Thoracic aorta (tissue), 2 donors: ENCODE measurements around the gene BRCA2. TPM values are rescaled to one million over a fixed set of nuclear protein-coding genes. Genes with fewer than 3 reads are reported as not detected.
A peak's percentile ranks its signal among the peaks of the same experiment; 100 is the strongest.

Source experiments
- ATAC-seq: fragments of 150-250 bp; one replicate; pipeline ENCODE4 v1.8.0; 2017; ENCODE audit warnings: low read depth; ENCODE audit not compliant: insufficient number of reproducible peaks, low FRiP score
- DNase-seq: peaks from one replicate; pipeline ENCODE4 v3.0.0-alpha.2; 2020; ENCODE audit warnings: low spot score
- H3K27ac ChIP-seq, 2 donors: fragments of 200-600 bp; sonication (generic); 1 replicate in 1 of 2; 2 replicates in 1 of 2; pipeline ENCODE4 v1.5.1; 2016; ENCODE audit warnings: mild to moderate bottlenecking in 2 of 2, moderate library complexity in 2 of 2
- H3K27me3 ChIP-seq: fragments of 200-600 bp; sonication (generic); replicated peaks from 2 replicates; pipeline ENCODE4 v1.6.0; 2016; ENCODE audit warnings: mild to moderate bottlenecking; ENCODE audit not compliant: insufficient read depth
- H3K36me3 ChIP-seq: fragments of 200-600 bp; sonication (generic); one replicate; pipeline ENCODE4 v1.5.1; 2016
- H3K4me1 ChIP-seq, 2 donors: fragments of 200-600 bp; sonication (generic); 1 replicate in 1 of 2; 2 replicates in 1 of 2; pipeline versions ENCODE4 v1.5.1 to v1.6.0; 2016; ENCODE audit warnings: low read depth in 2 of 2, mild to moderate bottlenecking in 1 of 2; ENCODE audit not compliant: control insufficient read depth in 1 of 2
- H3K4me3 ChIP-seq: fragments of 200-600 bp; sonication (generic); 2 replicates; pipeline ENCODE4 v1.5.1; 2016; ENCODE audit warnings: mild to moderate bottlenecking
- H3K9me3 ChIP-seq: fragments of 200-600 bp; sonication (generic); 2 replicates; pipeline ENCODE4 v1.5.1; 2016
- total RNA-seq, 2 donors: library from RNA; depleted of rRNA; stranded (reverse); fragments of >200 nt; gene quantifications; one replicate each; pipeline versions ENCODE4 v1.1.0 to v1.2.3, GENCODE V29; 2016
- TF ChIP-seq, protein P1 (sequence below): fragments of 200-600 bp; sonication (generic); IDR thresholded peaks from one replicate; pipeline ENCODE4 v1.5.1; 2019; ENCODE audit warnings: antibody characterized with exemption

Gene BRCA2
- total RNA-seq, 2 donors from 2014 or later, result 1.5 to 4.6 TPM

GRCh38 chr13:32317716-32318465 is 2.6 kb downstream of the BRCA2 start:
- ATAC-seq (no peak), DNase-seq (no peak)
- Histone ChIP-seq H3K36me3 (no peaks in the 10 kb centered on the region), H3K27ac (no peak overlapping the region), H3K9me3 (no peaks in the 10 kb centered on the region), H3K27me3 (no peaks in the 10 kb centered on the region), H3K4me3 (no peak overlapping the region), H3K4me1 (peaks cover 0 to 11% of the 10 kb centered on the region in 2 donors)
- TF ChIP-seq, protein P1, sequence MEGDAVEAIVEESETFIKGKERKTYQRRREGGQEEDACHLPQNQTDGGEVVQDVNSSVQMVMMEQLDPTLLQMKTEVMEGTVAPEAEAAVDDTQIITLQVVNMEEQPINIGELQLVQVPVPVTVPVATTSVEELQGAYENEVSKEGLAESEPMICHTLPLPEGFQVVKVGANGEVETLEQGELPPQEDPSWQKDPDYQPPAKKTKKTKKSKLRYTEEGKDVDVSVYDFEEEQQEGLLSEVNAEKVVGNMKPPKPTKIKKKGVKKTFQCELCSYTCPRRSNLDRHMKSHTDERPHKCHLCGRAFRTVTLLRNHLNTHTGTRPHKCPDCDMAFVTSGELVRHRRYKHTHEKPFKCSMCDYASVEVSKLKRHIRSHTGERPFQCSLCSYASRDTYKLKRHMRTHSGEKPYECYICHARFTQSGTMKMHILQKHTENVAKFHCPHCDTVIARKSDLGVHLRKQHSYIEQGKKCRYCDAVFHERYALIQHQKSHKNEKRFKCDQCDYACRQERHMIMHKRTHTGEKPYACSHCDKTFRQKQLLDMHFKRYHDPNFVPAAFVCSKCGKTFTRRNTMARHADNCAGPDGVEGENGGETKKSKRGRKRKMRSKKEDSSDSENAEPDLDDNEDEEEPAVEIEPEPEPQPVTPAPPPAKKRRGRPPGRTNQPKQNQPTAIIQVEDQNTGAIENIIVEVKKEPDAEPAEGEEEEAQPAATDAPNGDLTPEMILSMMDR, result no peak

DNA sequence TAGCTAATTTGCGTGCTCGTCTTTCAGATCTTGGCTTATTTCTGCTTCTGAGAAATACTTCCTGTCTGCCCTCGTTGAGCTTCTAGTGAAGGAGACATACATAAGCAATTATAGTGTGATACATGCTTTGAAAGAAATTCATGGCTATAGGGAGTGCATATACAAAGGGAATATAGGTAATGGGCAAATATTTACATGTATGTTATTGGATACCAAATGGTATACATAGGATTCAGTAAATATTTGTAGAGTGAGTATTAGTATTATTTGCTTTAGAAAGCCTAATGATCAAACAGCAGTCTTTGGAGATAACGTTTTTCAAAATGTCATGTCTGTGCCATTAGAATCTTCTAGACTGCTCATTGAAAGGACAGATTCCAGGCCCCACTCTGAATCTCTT is 5.2 kb downstream of the BRCA2 start:
- Histone ChIP-seq H3K27me3 (no peaks in the 10 kb centered on the region), H3K4me1 (peaks cover 6 to 22% of the 10 kb centered on the region in 2 donors), H3K4me3 (no peak overlapping the region), H3K27ac (no peak overlapping the region), H3K9me3 (no peaks in the 10 kb centered on the region), H3K36me3 (no peaks in the 10 kb centered on the region)
- ATAC-seq (no peak), DNase-seq (no peak)
- TF ChIP-seq, protein P1, result no peak

DNA sequence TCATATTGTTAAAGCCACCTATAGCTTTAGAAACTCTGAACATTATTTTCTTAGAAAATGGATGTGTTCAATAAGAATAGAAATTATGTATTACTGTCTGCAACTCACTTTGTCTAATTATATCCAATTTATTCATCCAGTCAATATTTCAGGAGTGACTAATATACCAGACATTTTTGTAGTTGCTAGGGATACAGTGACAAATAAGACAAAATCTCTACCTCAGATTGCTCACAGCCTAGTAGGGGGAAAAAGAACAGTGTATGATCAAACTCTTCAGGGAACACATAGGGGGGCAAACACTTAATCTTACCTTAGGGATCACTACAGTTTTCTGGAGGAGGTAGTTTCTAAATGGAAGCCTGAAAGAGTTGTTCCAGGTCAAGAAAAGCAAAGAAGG is 8.6 kb downstream of the BRCA2 start:
- Histone ChIP-seq H3K27me3 (no peaks in the 10 kb centered on the region), H3K4me3 (no peak overlapping the region), H3K27ac (peak overlapping the region; percentile 56 to 69), H3K9me3 (no peaks in the 10 kb centered on the region), H3K4me1 (peaks cover 6 to 16% of the 10 kb centered on the region in 2 donors), H3K36me3 (no peaks in the 10 kb centered on the region)
- no peak for DNase-seq
- TF ChIP-seq, protein P1, result no peak
- ATAC-seq, result peak; percentile 92

DNA sequence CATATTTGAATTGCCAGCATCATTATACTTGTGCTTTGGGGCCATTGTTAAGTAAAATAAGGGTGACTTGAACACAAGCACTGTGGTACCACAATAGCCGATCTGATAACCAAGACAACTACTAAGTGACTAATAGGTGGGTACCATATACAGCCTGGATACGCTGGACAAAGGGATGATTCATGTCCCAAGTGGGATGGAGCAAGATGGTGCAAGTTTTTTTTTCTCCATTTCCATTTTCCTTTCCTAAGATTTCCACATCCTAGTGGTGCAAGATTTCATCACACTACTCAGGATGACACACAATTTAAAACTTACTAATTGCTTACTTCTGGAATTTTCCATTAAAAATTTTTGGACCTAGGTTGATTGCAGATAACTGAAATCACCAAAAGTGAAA is 15.1 kb downstream of the BRCA2 start:
- Histone ChIP-seq H3K27ac (no peak overlapping the region), H3K9me3 (no peaks in the 10 kb centered on the region), H3K27me3 (no peaks in the 10 kb centered on the region), H3K4me1 (no peaks in the 10 kb centered on the region), H3K36me3 (no peaks in the 10 kb centered on the region), H3K4me3 (no peak overlapping the region)
- DNase-seq (no peak), ATAC-seq (no peak)
- TF ChIP-seq, protein P1, result no peak

GRCh38 chr13:32334671-32335070 is 19.4 kb downstream of the BRCA2 start:
- Histone ChIP-seq H3K36me3 (no peaks in the 10 kb centered on the region), H3K27ac (no peak overlapping the region), H3K4me3 (no peak overlapping the region), H3K27me3 (no peaks in the 10 kb centered on the region), H3K4me1 (no peaks in the 10 kb centered on the region), H3K9me3 (no peaks in the 10 kb centered on the region)
- DNase-seq, result no peak
- TF ChIP-seq, protein P1, result no peak
- no peak for ATAC-seq
